ENCODE data around the gene ADK.

ADK gene

GRCh38 chr10:74683621-74684364 lies 532.8 kb downstream of the ADK start:
- ATAC-seq = no peak

GRCh38 chr10:74684462-74684861 lies 533.4 kb downstream of the ADK start:
- ATAC-seq = no peak

GRCh38 chr10:74685564-74685963 lies 534.5 kb downstream of the ADK start:
- no peak for ATAC-seq

GRCh38 chr10:74690393-74690792 lies 539.4 kb downstream of the ADK start:
- ATAC-seq = no peak

- no peak for ATAC-seq
Observed at GRCh38 chr10:74691164-74691563, 540.1 kb downstream of the ADK start.

- ATAC-seq = no peak
Observed at GRCh38 chr10:74704629-74705357, 553.8 kb downstream of the ADK start.

GRCh38 chr10:74705358-74705980 lies 554.4 kb downstream of the ADK start:
- no peak for ATAC-seq

GRCh38 chr10:74706966-74707365 lies 555.9 kb downstream of the ADK start:
- ATAC-seq = no peak

- no peak for ATAC-seq
Observed at GRCh38 chr10:74708246-74708645, 557.2 kb downstream of the ADK start.

- no peak for ATAC-seq
Observed at GRCh38 chr10:74718208-74718607, 567.2 kb downstream of the ADK start.

- no peak for ATAC-seq
Observed at GRCh38 chr10:74728225-74728624, 577.2 kb downstream of the ADK start.

- no peak for ATAC-seq
Observed at GRCh38 chr10:74730246-74730645, 579.2 kb downstream of the ADK start.

GRCh38 chr10:74733612-74734011 lies 582.6 kb downstream of the ADK start:
- ATAC-seq = no peak

- ATAC-seq = no peak
Observed at GRCh38 chr10:74736029-74736428, 585.0 kb downstream of the ADK start.

- no peak for ATAC-seq
Observed at GRCh38 chr10:74738052-74738451, 587.0 kb downstream of the ADK start.

GRCh38 chr10:74738542-74738941 lies 587.5 kb downstream of the ADK start:
- no peak for ATAC-seq

GRCh38 chr10:74738985-74739567 lies 588.1 kb downstream of the ADK start:
- ATAC-seq = peak in 1 of 2 donors; percentile 49

- ATAC-seq = no peak
Observed at GRCh38 chr10:74743401-74743800, 592.4 kb downstream of the ADK start.

GRCh38 chr10:74745449-74745848 lies 594.4 kb downstream of the ADK start:
- ATAC-seq = no peak

GRCh38 chr10:74746813-74747212 lies 595.8 kb downstream of the ADK start:
- no peak for ATAC-seq

GRCh38 chr10:74748468-74749031 lies 597.5 kb downstream of the ADK start:
- no peak for ATAC-seq

GRCh38 chr10:74750848-74751274 lies 599.8 kb downstream of the ADK start:
- ATAC-seq = peak; percentile 56 to 74

Measured in activated CD4-positive, CD25-positive, alpha-beta regulatory T cell treated with anti-CD3 and anti-CD28 coated beads, Interleukin-2, amount 50 U/mL, for 24 hours (primary cell).